Activated CD8-positive, alpha-beta memory T cell treated with anti-CD3 and anti-CD28 coated beads, Interleukin-2, amount 50 U/mL, for 48 hours (primary cell): Measurements from ENCODE around the gene ABCF3.
A peak's percentile ranks its signal among the peaks of the same experiment; 100 is the strongest.
"Not testable (repeated sequence)": the region's sequence is repeated elsewhere in the genome, so short reads cannot be mapped to it uniquely, and the experiment has no call there.

Source experiments
- DNase-seq: peaks from one replicate; pipeline ENCODE4 v3.0.0-alpha.2; 2020

The ABCF3 gene

GRCh38 chr3:184186184-184186901 is at the start of gene ABCF3:
TSS of gene ABCF3 (plus strand) at chr3:184186199. CDS start at chr3:184186208, 9 bp downstream.
- no peak for DNase-seq

GRCh38 chr3:184140436-184140835 is 45.6 kb upstream of the ABCF3 start:
- DNase-seq: no peak

GRCh38 chr3:184142199-184142598 is 43.8 kb upstream of the ABCF3 start:
- no peak for DNase-seq

GRCh38 chr3:184143327-184143726 is 42.7 kb upstream of the ABCF3 start:
- DNase-seq: no peak

GRCh38 chr3:184144505-184144904 is 41.5 kb upstream of the ABCF3 start:
- no peak for DNase-seq

GRCh38 chr3:184145111-184145524 is 40.9 kb upstream of the ABCF3 start:
- DNase-seq: no peak

DNA sequence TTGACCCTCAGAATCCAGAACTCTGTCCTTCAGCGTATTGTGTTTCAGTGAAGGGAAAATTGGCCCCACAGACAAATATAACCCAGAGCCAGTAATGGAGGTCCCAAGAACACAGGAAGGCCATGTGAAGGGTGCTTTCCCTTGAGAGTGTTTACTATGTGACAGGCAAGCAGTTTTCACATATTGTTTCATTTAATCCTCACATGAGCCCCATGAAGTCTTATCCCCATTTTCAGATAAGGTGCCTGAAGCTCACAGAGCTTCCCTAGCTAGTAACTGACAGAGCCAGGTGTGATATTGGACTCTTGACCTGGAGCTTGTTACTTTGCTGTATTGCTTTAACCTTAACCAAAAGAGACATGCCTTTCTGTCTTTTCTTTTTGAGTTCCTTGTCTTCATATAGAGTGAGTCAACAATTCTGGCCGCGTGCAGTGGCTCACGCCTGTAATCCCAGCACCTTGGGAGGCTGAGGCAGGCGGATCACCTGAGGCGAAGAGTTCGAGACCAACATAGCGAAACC is 40.2 kb upstream of the ABCF3 start:
- no peak for DNase-seq

- no peak for DNase-seq
Observed at GRCh38 chr3:184148076-184148475, 37.9 kb upstream of the ABCF3 start.

DNA sequence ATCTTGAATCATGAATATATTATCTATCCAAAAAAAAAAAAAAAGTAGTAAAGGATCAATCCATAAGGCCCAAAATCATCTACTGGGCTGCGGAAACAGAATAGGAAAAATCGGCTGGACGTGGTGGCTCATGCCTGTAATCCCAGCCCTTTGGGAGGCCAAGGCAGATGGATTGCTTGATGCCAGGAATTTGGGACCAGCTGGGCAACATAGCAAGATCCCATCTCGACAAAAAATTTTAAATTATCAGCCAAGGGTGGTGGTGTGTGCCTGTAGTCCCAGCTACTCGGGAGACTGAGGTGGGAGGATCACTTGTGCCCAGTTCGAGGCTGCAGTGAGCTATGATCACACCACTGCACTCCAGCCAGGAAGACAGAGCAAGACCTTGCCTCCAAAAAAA is 36.9 kb upstream of the ABCF3 start:
- DNase-seq: no peak

DNA sequence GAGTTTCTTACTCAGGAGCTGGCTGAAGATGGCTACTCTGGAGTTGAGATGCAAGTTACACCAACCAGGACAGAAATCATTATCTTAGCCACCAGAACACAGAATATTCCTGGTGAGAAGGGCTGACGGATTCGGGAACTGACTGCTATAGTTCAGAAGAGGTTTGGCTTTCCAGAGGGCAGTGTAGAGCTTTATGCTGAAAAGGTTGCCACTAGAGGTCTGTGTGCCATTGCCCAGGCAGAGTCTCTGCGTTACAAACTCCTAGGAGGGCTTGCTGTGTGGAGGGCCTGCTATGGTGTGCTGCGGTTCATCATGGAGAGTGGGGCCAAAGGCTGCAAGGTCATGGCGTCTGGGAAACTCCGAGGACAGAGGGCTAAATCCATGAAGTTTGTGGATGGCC is 36.2 kb upstream of the ABCF3 start:
- DNase-seq: not testable (repeated sequence)

- peak; percentile 73 for DNase-seq
Observed at GRCh38 chr3:184154885-184155643, 30.9 kb upstream of the ABCF3 start, which contains the start of gene DVL3. TSS of gene DVL3 (plus strand) at chr3:184155377. CDS start at chr3:184155636, 259 bp downstream.

DNA sequence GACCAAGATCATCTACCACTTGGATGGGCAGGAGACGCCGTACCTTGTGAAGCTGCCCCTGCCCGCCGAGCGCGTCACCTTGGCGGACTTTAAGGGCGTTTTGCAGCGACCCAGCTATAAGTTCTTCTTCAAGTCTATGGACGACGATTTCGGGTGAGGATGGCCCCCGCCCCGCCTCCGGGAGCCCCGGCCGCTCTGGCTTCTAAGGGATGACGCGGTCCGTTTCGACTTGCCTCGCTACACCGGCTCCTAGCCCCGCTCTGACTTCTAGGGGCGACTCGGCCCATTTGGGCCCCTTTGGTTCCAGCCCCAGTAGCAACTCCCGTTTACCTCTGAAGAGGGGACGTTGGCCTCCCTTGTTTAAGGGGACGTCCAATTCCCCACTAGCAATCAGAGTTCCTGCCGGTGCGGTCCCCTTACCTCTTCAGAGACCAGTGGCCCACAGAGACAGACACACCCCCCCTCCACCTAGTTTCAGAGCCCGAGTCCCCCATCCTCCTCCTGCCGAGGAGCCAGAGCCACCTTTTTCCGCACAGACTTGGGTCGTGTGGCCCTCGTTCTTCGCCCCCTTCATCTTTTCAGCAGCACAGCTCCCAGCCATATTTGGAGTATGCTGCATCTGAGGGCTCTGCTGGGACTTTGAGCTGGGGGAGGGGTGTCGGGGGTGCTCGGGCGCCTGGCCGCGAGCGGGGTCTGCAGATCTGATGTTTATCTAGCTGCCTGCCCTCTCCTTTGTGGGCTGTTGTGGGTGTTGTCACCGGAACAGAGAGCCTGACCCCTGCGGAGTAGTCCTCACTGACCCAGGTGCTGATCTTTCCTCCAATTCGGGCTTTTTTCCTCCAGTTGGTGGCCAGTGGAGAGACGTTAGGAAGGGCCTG is 30.1 kb upstream of the ABCF3 start:
- DNase-seq: peak; percentile 82

GRCh38 chr3:184156522-184156955 is 29.5 kb upstream of the ABCF3 start:
- no peak for DNase-seq

DNA sequence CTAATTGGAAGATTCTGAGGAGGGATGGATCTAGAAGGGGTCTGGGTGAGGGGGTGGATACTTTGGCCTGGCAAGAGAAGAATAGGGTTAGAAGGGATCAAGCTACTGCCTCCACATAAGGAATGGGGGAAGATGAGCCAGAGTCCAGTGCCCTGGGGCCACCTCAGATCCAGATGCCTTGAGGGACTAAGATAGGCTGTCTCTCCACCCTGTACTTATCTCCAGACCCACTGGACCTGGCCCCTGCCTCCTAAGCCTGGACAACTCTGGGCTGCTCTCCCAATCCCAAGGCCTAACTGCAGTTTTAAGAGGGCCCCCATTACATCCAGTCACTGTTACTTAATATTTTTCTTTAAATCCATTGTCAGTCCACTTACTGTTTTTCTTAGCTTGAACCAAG is 28.8 kb upstream of the ABCF3 start:
- DNase-seq: no peak

DNA sequence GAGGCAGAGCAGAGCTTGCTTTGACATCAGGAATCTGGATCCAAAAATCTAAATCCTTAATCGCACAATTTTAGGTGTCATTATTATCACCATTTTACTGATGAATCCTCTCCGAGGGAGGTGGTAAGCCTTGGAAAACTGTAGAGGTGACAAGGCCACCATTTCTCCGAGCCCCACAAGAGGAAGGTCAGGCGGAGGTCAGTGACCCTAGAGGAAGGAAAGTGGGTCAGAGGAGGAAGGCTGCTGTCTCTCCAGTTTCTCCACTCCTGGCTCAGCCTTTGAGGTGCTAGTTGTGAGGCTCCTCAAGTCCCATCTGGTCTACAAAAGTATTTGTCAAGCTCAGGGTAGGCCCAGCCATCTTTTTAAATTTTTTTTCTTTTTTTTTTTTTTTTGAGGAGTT is 27.6 kb upstream of the ABCF3 start:
- DNase-seq: no peak

DNA sequence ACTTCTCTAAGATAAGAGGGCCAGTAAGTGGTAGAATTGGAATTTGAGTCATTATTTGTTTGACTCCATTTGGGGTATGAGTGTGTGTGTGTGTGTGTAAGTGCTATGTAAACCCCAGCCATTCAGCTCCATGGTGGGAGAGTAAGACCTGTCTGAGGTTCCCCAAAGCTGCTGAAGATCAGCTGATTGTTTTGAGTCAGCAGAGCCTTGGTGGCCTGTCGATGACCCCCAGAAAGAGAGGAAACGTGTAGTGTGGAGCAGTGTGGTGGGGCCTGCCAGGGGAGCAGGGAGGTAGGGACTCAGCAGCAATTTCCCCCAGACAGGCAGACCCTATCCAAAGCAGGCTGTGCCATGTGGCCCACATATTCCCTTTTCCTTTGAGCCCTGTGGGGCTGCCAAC is 25.5 kb upstream of the ABCF3 start:
- DNase-seq: no peak

GRCh38 chr3:184162571-184163070 is 23.4 kb upstream of the ABCF3 start:
- DNase-seq: not testable (repeated sequence)

DNA sequence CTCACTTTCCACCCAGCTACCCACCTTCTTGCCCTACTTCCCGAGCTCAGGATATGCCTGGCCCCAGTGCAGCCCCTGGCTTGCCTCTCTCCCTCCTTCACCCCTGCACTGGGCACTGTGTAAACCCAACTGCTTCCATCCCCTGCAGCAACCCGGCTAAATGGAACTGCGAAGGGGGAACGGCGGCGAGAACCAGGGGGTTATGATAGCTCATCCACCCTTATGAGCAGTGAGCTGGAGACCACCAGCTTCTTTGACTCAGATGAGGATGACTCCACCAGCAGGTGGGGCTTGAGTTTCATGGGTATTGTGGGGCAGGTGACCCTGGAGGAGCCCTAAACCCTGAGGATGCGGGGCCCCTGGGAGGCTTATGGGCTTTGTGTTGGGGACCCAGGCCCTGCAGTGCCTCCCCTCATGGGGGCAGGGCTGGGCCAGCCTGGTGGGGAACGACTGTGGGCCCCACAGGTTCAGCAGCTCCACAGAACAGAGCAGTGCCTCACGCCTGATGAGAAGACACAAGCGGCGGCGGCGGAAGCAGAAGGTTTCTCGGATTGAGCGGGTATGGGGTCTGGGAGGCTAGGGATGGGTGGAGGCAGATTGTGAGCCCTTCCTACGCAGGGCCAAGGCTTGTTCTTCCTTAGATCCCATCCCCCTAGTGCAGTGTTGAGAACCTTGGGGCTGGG is 21.2 kb upstream of the ABCF3 start:
- DNase-seq: no peak

- DNase-seq: no peak
Observed at GRCh38 chr3:184165543-184165942, 20.5 kb upstream of the ABCF3 start.

GRCh38 chr3:184166671-184167070 is 19.3 kb upstream of the ABCF3 start:
- DNase-seq: no peak

DNA sequence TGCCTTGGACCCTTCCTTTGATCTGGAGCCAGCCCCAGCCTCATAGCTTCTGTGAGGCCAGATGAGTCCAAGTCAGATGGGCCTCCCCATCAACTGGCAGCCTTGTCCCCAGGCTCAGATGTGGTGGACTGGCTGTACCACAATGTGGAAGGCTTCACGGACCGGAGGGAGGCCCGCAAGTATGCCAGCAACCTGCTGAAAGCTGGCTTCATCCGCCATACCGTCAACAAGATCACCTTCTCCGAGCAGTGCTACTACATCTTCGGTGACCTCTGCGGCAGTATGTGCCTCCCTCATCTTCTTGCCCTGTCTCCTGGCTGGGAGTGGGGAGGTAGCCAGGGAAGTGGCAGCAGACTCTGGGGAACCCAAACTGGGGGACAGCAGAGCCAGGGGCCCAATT is 18.2 kb upstream of the ABCF3 start:
- DNase-seq: no peak
